Panc1 (cell line): Measurements from ENCODE around the gene TTC38. TPM values are rescaled to one million over a fixed set of nuclear protein-coding genes. Genes with fewer than 3 reads are reported as not detected.

ENCODE experiments used
- ATAC-seq: fragments of 200-7000 bp; cut with Tn5 transposase; 2 replicates; pipeline ENCODE4 v1.9.1; 2020; ENCODE audit warnings: mild to moderate bottlenecking, moderate library complexity
- BruUV-seq: library from RNA; stranded (reverse); fragments of 400-500 nt; replicated peaks from 2 replicates; lab custom pipeline; 2021; lab: Mats Ljungman, UMichigan
- CTCF ChIA-PET: fragments of 300-600 bp; sonication (Branson Sonifier 250); formaldehyde crosslinking; loops from one replicate; lab custom pipeline; 2022; ENCODE audit warnings: antibody characterized with exemption; lab: Charles Lee
- POLR2A ChIA-PET: fragments of 300-600 bp; sonication (Branson Sonifier 250); formaldehyde crosslinking; loops from one replicate; lab custom pipeline; 2022; ENCODE audit warnings: antibody characterized with exemption; lab: Charles Lee
- DNase-seq: peaks from one replicate; pipeline ENCODE4 v3.0.0-alpha.2; 2010; ENCODE audit warnings: low read depth, low spot score
- H3K27ac ChIP-seq: 2 replicates; pipeline ENCODE4 v1.5.1; 2011; ENCODE audit warnings: mild to moderate bottlenecking, low read length, inconsistent platforms
- H3K27me3 ChIP-seq: fragments of 200-500 bp; sonication (Bioruptor generic); 2 replicates; pipeline ENCODE4 v1.6.0; 2014; ENCODE audit warnings: low read length, inconsistent platforms; ENCODE audit not compliant: control insufficient read depth, insufficient read depth
- H3K36me3 ChIP-seq: fragments of 200-500 bp; sonication (Bioruptor generic); 2 replicates; pipeline ENCODE4 v1.5.1; 2014; ENCODE audit warnings: inconsistent platforms, mild to moderate bottlenecking, low read length, moderate library complexity; ENCODE audit not compliant: control insufficient read depth, insufficient read depth
- H3K4me1 ChIP-seq: 2 replicates; pipeline ENCODE4 v1.5.1; 2011; ENCODE audit warnings: inconsistent platforms, mild to moderate bottlenecking, low read length, moderate library complexity; ENCODE audit not compliant: control insufficient read depth, insufficient read depth
- H3K4me3 ChIP-seq, 2 experiments: 2 replicates each; pipeline ENCODE4 v1.5.1; 2011 to 2012; ENCODE audit warnings: low read depth in 2 of 2, low read length in 2 of 2, mild to moderate bottlenecking in 2 of 2, inconsistent platforms in 1 of 2, moderate library complexity in 1 of 2
- H3K9me3 ChIP-seq: fragments of 200-500 bp; sonication (Bioruptor generic); 2 replicates; pipeline ENCODE4 v1.5.1; 2014; ENCODE audit warnings: low read depth, mild to moderate bottlenecking, inconsistent platforms, low read length, moderate library complexity; ENCODE audit not compliant: control insufficient read depth, insufficient read depth
- CTCF ChIP-seq: fragments of 450-650 bp; IDR thresholded peaks from 2 replicates; pipeline ENCODE4 v1.5.1; 2017; ENCODE audit warnings: mild to moderate bottlenecking
- POLR2AphosphoS5 ChIP-seq: IDR thresholded peaks from 2 replicates; pipeline ENCODE4 v1.6.1; 2012; ENCODE audit warnings: mild to moderate bottlenecking, low read depth, low read length, moderate library complexity
- REST ChIP-seq, 2 experiments: IDR thresholded peaks; 2 replicates each; pipeline ENCODE4 v1.6.1; 2011 to 2012; ENCODE audit warnings: low read depth in 2 of 2, control low read depth in 1 of 2, low read length in 1 of 2, mild to moderate bottlenecking in 1 of 2, moderate library complexity in 1 of 2; ENCODE audit not compliant: insufficient read depth in 1 of 2
- SIN3A ChIP-seq: IDR thresholded peaks from 2 replicates; pipeline ENCODE4 v1.6.1; 2012; ENCODE audit warnings: low read depth, mild to moderate bottlenecking, low read length, moderate library complexity, borderline replicate concordance; ENCODE audit not compliant: insufficient read depth
- TCF7L2 ChIP-seq: IDR thresholded peaks from 2 replicates; pipeline ENCODE4 v1.6.1; 2011; ENCODE audit warnings: mild to moderate bottlenecking, low read depth, low read length, inconsistent platforms
- in situ Hi-C: cut with HindIII; loops from 2 replicates; pipeline ENCODE4 v1.10.0; 2016; ENCODE audit warnings: low sequenced_read_pairs, low pct_unique_long_range_greater_than_20kb
- intact Hi-C: fragments of 100-400 bp; cut with micrococcal nuclease; formaldehyde crosslinking; loops from one replicate; pipeline ENCODE4 v1.10.0; 2022; ENCODE audit not compliant: unreplicated experiment
- total RNA-seq: library from RNA; stranded (reverse); gene quantifications from one replicate; pipeline ENCODE4 v1.2.1, GENCODE V29; 2021; ENCODE audit not compliant: unreplicated experiment

Gene TTC38
- total RNA-seq, 1 experiment from 2014 or later: 14.0 TPM

GRCh38 chr22:46286941-46287872, 19.4 kb downstream of the TTC38 start:
- POLR2A ChIA-PET: interaction anchor here (0.6 kb wide), 1 partner anchor 698 kb away, joined by 4 read pairs; no protein-coding TSS in a partner anchor
- Histone ChIP-seq H3K27ac (no peak overlapping the region), H3K9me3 (no peaks in the 10 kb centered on the region), H3K4me1 (no peaks in the 10 kb centered on the region), H3K36me3 (no peaks in the 10 kb centered on the region), H3K27me3 (no peaks in the 10 kb centered on the region), H3K4me3 (no peak overlapping the region)
- BruUV-seq: no TSS peak
- in situ Hi-C loops: no loop called here
- ATAC-seq: no peak
- intact Hi-C loops: no loop called here
- no peak for DNase-seq
- CTCF ChIA-PET: interaction anchor here (0.7 kb wide), 1 partner anchor 55 kb away, joined by 3 read pairs; no protein-coding TSS in a partner anchor
- TF ChIP-seq POLR2AphosphoS5: no peak
- TF ChIP-seq TCF7L2: no peak
- TF ChIP-seq SIN3A: no peak

GRCh38 chr22:46287873-46288751, 20.3 kb downstream of the TTC38 start:
- no peaks in the 10 kb centered on the region for H3K9me3 ChIP-seq
- intact Hi-C loops: no loop called here
- CTCF ChIA-PET: no interaction called here
- TF ChIP-seq CTCF (no peak), TCF7L2 (no peak), POLR2AphosphoS5 (no peak), REST (IDR thresholded peaks at IDR 0.05; ENCODE audit: insufficient read depth in 1 of 2, low read depth in 2 of 2, low read length in 1 of 2) (no peak), SIN3A (no peak)
- DNase-seq (no peak), ATAC-seq (no peak)
- BruUV-seq: no TSS peak
- no peaks in the 10 kb centered on the region for H3K27me3 ChIP-seq
- in situ Hi-C loops: no loop called here
- no peaks in the 10 kb centered on the region for H3K36me3 ChIP-seq
- H3K27ac ChIP-seq: no peak overlapping the region
- no peak overlapping the region for H3K4me3 ChIP-seq
- POLR2A ChIA-PET: no interaction called here
- no peaks in the 10 kb centered on the region for H3K4me1 ChIP-seq
